DMS153 treated with DMSO at 0.1 percent for 48 hours (cell line): Measurements from ENCODE around the gene ASTN1.

Experiments
- DNase-seq: peaks from one replicate; lab custom pipeline; 2025; ENCODE audit not compliant: unreplicated experiment; lab: John Stamatoyannopoulos, UW

Gene ASTN1

DNA sequence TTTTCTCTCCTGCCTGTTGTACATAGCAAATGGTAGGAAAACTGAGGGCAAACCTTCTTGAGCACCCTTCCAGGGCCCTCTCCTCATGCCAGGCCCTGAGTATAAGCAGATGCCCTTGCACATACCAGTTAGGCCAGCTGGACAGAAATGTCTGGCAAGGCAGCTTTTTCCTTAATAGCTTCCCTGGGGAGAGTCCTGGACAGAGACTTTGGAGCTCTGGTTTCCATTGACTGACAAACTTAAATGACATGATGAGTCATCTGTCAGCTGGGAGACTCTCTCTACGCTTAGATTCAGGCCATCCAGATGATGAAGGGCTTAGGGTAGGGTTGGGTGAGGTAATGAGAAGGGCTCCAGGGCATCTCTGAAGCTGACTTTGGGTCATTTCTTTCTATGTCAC is 317.5 kb downstream of the ASTN1 start:
- DNase-seq = no peak

DNA sequence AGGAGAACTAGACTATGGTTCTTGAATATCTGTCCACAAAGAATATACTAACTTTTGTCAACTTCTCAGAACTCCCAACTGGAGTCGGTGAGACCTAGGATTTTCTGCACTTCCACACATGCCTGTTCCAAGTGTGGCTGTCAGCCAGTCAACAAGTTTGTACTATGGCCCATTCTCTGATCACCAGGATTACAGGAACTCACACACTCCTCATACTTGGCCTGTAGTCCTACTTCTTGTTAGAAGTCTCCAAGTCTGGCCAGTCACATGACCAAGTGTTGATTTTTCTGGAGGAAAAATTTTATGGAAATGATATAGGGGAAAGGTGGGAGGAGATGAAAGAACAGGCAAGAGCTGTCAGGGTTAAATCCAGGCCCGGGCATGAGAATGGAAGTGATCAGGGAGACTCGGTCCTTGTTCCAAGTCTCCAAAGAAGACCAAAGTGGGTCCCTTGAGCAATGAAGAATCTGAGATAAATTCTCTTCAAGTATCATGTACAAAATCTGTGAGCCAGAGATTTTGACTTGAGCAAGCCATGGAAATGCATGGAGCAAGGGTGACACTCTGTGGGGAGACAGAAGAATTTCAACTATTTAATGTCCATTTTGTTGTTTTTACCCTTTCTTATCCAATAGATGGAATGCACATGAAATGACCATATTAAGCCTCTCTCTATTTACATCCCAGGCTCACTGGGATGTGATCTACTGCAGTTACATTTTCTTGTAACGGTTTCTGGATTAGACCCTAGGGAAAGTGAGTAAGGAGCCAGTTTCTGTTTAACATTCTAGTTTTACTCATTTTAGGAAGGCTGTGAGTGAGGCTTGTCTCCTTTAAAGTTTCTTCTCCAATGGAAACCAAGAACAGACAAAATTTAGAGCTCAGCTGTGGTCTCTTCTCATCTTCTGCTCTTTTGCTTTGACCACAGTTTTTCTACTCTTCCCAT is 320.9 kb downstream of the ASTN1 start:
- DNase-seq = peak; percentile 57

DNA sequence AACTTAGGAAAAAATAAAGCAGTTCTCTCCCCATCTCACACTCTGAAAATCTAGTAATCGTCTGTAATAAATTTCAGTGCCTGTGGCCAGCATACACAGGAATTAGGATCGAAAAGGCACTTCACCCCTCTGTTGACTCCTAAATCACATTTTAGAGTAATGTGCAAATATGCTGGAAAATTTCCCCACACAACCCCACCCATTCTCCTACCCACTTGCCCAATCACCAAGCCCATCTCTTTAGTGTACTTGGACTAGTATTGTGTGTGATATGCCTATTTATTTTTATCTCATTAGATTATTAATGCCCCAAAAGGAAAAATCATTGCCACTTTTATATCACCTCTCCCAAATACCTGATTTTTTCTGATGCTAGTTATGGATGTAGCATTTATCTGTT is 323.3 kb downstream of the ASTN1 start:
- no peak for DNase-seq

DNA sequence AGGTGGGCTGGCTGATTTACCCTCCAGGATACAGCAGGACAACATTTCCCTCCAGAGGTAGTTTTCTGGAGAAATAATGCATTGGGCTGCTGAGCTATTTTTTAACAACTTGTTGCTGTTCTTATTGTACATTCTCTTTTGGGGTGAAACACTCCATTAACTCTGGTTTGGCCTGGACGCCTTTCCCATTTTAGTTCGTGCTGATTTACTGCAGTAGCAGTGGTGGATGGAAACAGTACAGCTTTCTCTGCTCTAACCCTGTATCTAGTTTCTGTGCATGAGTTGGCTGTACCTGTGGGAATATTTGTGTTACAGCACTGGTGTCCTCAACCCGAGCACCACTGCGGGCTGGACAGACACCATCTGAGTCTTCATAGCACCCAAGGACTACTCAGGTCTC is 325.3 kb downstream of the ASTN1 start:
- DNase-seq = no peak

DNA sequence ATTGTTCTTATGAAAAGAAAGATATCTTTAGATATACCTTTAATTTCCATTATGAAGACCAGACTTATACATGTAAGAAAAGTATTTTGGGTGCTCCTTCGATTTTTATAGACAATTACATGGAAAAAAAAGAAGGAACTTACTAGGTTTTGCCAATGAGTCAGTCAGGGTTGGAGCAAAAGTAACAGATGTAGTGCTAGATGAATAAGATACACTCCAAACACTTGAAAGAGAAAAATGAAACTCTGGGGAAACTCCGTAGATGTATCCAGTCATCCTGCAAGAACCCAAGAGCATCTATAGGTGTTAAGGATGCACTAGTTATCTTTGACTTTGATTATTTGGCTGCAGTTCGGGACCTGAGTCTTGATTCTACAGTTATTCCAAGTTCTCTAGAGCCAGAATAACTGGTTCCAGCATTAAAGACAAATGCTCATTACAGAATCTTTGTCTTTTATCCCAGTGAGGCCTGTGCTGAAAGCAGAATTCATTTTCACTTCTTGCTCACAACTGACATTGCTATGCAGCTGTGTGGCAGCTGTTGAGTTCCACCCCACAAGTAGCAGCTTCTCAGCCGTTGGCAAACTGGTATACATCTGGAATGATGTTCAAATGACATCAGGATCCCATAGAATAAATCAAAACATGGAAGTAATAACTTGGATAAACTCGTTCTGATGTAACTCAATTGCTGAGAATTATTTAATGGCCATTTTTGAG is 326.1 kb downstream of the ASTN1 start:
- no peak for DNase-seq

DNA sequence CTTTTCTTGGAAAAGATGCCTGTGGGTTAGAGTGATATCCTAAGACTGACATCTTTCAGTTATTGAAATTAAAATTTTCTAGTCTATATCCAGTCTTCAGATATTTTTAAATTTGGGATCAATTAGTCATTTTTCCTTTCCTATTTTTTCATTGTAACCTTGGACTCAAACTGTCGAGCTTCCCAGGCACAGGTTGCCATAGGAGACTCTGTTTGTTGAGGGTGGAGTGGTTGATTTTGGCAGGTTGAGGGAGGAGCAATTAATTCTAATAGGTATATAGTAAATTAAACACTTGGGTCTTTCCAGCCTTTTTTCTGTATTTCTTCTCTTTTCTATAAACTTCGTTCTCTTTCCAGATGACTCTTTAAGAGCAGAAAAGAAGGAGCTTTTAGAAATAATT is 326.8 kb downstream of the ASTN1 start:
- DNase-seq = peak; percentile 55

DNA sequence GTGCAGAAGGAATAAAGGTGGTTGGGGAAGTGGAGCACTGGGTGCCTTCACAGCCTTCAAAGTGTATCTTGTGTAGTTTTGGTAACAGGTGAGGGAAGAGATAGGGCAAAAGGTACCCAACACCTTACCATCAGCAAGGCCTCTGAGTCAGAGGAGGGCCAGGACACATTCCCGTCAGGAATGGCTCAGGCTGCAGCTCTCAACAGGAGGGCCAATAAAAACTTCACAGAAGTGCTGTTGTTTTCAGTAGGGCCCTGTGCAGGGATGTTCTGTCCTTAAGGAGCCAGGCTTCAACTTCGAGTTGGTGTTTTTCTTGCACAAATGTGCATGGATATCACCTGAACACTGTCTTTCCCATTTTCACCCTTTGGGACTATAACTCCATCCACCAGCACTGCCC is 333.4 kb downstream of the ASTN1 start:
- no peak for DNase-seq

DNA sequence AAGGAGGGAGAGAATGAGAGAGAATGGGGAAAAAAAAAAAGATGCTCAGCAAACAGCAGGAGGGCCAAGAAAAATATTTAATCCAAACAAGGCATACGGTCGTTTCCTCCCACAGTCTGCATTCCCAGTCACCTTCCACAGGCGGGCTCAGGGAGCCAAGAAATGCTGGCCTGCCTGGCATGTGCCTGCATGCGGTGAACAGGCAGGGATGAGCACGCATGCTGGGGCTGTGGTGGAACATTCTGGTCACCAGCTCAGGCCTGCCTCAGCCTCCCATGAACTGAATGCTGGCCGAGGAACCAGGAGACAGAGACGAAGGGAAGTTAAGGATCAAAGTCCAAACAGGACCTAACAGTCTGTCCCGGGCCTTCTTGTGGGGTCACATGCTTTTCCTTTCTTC is 335.3 kb downstream of the ASTN1 start:
- DNase-seq = no peak

DNA sequence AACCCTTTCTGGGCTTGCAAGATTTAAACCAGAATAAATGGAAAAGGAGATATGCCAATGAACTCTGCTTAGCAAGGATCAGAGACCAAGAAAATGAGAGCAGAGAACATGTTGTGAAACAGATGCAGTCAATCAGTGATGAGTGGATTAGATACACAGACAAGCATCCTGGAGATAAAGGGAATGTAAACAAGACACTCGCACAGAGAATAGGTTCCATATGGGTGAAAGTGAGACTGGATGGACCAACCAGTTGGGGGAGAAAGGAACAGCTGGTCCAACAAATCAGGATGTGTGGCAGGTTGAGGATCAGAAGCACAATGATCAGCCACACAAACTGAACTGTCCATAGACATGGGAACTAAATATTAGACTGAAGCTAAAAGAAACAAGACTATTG is 338.2 kb downstream of the ASTN1 start:
- DNase-seq = peak; percentile 74

DNA sequence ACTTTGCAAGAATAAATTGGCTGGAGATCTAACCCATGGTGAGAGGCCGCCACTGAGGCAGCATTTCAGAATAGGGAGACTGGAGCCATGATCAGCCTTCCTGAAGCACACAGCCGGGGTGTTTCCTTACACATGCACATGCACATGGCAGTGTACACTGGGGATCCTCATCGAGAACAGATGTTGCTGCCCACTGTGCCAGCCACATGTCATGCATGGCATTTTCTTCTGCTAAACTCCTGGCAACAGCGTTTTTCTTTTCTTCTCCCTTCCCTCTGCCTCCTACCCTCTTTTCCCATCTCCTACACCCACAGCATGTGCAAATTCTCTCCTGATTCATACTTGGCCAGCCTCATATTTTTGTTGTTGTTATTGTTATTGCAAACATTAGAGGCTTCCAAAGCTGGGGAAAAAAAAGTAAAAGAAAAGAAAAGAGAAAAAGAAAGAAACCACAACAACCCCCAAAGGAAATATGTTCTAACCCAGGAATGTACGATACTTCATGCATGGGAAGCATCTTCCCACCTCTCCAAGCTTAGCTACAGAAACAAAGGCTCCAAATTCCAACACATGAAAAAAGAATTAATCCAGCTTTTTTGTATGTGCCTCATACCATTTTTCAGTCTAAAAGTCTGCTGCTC is 344.0 kb downstream of the ASTN1 start:
- no peak for DNase-seq

DNA sequence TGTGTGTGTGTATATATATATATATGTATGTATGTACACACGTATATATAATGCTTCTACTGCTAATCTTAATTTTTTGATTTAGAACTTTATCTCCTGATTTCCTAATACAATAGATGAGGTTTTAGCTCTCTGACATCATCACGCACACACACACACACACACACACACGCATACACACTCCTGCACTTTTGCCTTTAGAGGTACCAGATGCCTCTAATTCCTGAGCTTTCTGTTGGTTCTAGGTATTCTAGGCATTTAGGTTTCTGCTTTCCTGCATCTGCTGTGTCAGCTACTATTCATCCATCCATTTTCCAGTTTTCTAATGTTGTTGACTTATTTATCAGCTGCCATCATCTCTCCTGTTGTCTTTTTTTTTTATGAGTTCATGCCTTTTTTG is 348.3 kb downstream of the ASTN1 start:
- DNase-seq = no peak

DNA sequence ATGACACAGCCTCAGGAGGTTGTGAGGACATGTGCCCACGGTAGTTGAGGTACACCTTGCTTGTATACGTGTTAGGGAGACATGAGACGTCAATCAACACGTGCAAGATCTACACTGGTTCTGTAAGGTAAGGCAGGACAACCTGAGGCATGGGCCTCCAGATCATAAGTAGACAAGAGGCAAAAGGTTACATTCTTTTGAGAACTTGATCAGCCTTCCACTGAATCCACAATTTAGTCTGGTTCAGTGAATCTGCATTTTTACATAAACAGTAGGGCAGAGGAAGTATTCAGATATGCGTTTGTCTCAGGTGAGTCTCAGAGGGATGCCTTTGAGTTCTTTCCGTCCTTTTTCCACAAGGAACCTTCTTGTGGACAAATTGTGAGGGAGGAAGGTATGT is 348.9 kb downstream of the ASTN1 start:
- no peak for DNase-seq

DNA sequence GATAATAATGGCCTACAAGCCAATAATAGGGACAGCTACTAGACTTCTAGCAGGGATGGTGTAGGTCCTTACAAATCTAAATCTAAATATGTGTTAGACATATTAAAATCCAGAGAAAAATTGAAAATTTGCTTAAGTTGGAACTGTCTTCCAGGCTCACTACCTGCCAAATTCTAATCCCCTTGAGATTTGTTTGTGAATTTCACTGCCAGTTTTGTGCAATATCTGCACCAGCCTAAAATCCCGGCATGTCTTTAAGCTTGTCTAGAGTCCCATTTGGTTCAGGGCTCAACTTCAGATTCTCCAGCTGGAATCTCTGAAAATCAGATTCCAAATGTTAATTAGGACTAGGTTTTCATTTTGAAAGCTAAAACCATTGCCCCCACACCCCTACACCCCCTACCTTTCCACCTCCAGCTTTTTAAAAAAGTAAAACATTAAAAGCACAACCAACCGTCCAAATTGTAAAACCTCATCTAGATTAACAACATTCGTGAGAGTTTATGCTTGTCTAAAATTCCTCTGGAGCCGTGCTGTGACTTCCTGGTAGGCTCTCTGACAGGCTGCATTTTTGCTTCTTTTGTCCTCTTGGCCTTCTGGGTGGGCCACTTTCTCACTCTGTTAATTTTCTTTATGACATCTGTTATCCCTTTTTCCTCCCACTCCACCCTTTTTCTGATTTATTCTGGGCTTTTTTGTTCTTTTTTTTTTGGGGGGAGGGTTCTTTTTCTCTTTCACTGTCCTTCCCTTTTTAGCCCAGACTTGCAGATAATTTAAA is 352.8 kb downstream of the ASTN1 start:
- no peak for DNase-seq

DNA sequence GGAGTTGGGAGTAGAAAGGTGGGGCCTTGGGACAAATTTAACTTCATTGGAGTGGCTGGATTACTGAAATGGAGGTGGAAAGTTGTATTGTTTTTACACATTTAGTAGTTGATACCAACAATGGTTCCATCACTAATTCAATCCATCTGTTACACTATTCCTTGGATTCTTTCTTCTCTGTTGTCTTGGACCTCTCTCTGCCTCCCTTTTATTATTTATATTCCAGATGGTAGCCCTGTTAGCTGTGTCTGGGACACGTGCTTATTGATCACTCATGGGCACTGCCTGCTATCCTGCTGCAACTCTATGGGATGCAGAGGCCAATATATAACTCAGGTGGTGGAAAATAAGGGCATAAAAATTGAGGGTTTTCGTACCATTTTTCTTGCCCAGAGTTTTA is 355.2 kb downstream of the ASTN1 start:
- no peak for DNase-seq
